SK-N-SH treated with all-trans-retinoic acid at 6 μM for 48 hours (cell line): ENCODE results near the gene MTFP1.

Source experiments
- ATAC-seq: fragments of 200-7000 bp; cut with Tn5 transposase; 3 replicates; pipeline ENCODE4 v1.9.1; 2020; ENCODE audit warnings: mild to moderate bottlenecking, moderate library complexity
- ARNTL ChIP-seq: fragments of 450-650 bp; formaldehyde crosslinking; IDR thresholded peaks from 2 replicates; pipeline ENCODE4 v1.5.0; 2020; ENCODE audit warnings: low read depth, mild to moderate bottlenecking, moderate library complexity, borderline replicate concordance
- BACH2 ChIP-seq: fragments of 250-450 bp; sonication (Bioruptor Pico); IDR thresholded peaks from 2 replicates; pipeline ENCODE4 v1.9.0; 2021; ENCODE audit warnings: mild to moderate bottlenecking, borderline replicate concordance
- CREB5 ChIP-seq: fragments of 250-450 bp; sonication (Bioruptor Pico); IDR thresholded peaks from 2 replicates; pipeline ENCODE4 v1.5.1; 2020; ENCODE audit warnings: low read depth, mild to moderate bottlenecking, moderate library complexity
- CSDC2 ChIP-seq: fragments of 250-450 bp; sonication (Bioruptor Pico); IDR thresholded peaks from 2 replicates; pipeline ENCODE4 v1.5.0; 2020; ENCODE audit warnings: mild to moderate bottlenecking, moderate library complexity
- CSRNP3 ChIP-seq: fragments of 250-450 bp; sonication (Bioruptor Pico); IDR thresholded peaks from 2 replicates; pipeline ENCODE4 v1.5.1; 2021; ENCODE audit warnings: mild to moderate bottlenecking, moderate library complexity
- ESRRG ChIP-seq: fragments of 250-450 bp; sonication (Bioruptor Pico); IDR thresholded peaks from 2 replicates; pipeline ENCODE4 v1.6.1; 2021; ENCODE audit warnings: mild to moderate bottlenecking
- GLIS3 ChIP-seq: fragments of 250-450 bp; sonication (Bioruptor Pico); IDR thresholded peaks from 2 replicates; pipeline ENCODE4 v1.5.0; 2020; ENCODE audit warnings: mild to moderate bottlenecking, moderate library complexity
- ISL1 ChIP-seq: fragments of 250-450 bp; sonication (Bioruptor Pico); IDR thresholded peaks from 2 replicates; pipeline ENCODE4 v2.1.2; 2022; ENCODE audit warnings: mild to moderate bottlenecking, moderate library complexity
- OSR1 ChIP-seq: fragments of 250-450 bp; sonication (Bioruptor Pico); IDR thresholded peaks from 2 replicates; pipeline ENCODE4 v1.8.0; 2022; ENCODE audit warnings: moderate library complexity, mild to moderate bottlenecking, inconsistent platforms
- PATZ1 ChIP-seq: fragments of 250-450 bp; sonication (Bioruptor Pico); IDR thresholded peaks from 2 replicates; pipeline ENCODE4 v1.8.0; 2020; ENCODE audit warnings: mild to moderate bottlenecking, moderate library complexity, borderline replicate concordance
- POU6F1 ChIP-seq: fragments of 250-450 bp; sonication (Bioruptor Pico); IDR thresholded peaks from 2 replicates; pipeline ENCODE4 v1.8.0; 2021; ENCODE audit warnings: low read depth, mild to moderate bottlenecking, moderate library complexity, borderline replicate concordance
- RARB ChIP-seq: fragments of 250-450 bp; sonication (Bioruptor Pico); IDR thresholded peaks from 2 replicates; pipeline ENCODE4 v1.8.0; 2021; ENCODE audit warnings: mild to moderate bottlenecking, moderate library complexity
- SNAI2 ChIP-seq: fragments of 250-450 bp; sonication (Bioruptor Pico); IDR thresholded peaks from 2 replicates; pipeline ENCODE4 v1.5.0; 2020; ENCODE audit warnings: mild to moderate bottlenecking, moderate library complexity
- TCF4 ChIP-seq: fragments of 250-450 bp; sonication (Bioruptor Pico); IDR thresholded peaks from 2 replicates; pipeline ENCODE4 v1.8.0; 2021; ENCODE audit warnings: mild to moderate bottlenecking, moderate library complexity, borderline replicate concordance
- TOX ChIP-seq: fragments of 250-450 bp; sonication (Bioruptor Pico); IDR thresholded peaks from 2 replicates; pipeline ENCODE4 v1.8.0; 2021; ENCODE audit warnings: mild to moderate bottlenecking, moderate library complexity, borderline replicate concordance
- TSHZ2 ChIP-seq: fragments of 250-450 bp; sonication (Bioruptor Pico); IDR thresholded peaks from 2 replicates; pipeline ENCODE4 v1.5.0; 2020; ENCODE audit warnings: mild to moderate bottlenecking, moderate library complexity
- ZC3H10 ChIP-seq: fragments of 250-450 bp; sonication (Bioruptor Pico); IDR thresholded peaks from 2 replicates; pipeline ENCODE4 v1.5.1; 2021; ENCODE audit warnings: mild to moderate bottlenecking, moderate library complexity
- ZFP3 ChIP-seq: fragments of 250-450 bp; sonication (Bioruptor Pico); IDR thresholded peaks from 2 replicates; pipeline ENCODE4 v1.5.0; 2020; ENCODE audit warnings: mild to moderate bottlenecking, moderate library complexity
- ZFP30 ChIP-seq: fragments of 450-650 bp; formaldehyde crosslinking; IDR thresholded peaks from 2 replicates; pipeline ENCODE4 v1.5.0; 2022; ENCODE audit warnings: mild to moderate bottlenecking, moderate library complexity
- ZNF565 ChIP-seq: fragments of 450-650 bp; formaldehyde crosslinking; conservative IDR thresholded peaks from 2 replicates; pipeline ENCODE4 v1.5.0; 2020; ENCODE audit warnings: low read depth, mild to moderate bottlenecking, moderate library complexity
- ZNF70 ChIP-seq: fragments of 450-650 bp; formaldehyde crosslinking; IDR thresholded peaks from 2 replicates; pipeline ENCODE4 v1.5.0; 2020; ENCODE audit warnings: mild to moderate bottlenecking, moderate library complexity

MTFP1 gene

GRCh38 chr22:30383061-30383460 lies 42.5 kb upstream of the MTFP1 start:
- no peak for ATAC-seq
- no peak for TF ChIP-seq ARNTL (CRISPR knock-in tag)
- no peak for TF ChIP-seq BACH2 (CRISPR knock-in tag)

GRCh38 chr22:30385942-30386341 lies 39.6 kb upstream of the MTFP1 start:
- no peak for ATAC-seq
- no peak for TF ChIP-seq ISL1 (CRISPR knock-in tag)
- TF ChIP-seq TCF4 (CRISPR knock-in tag) = no peak
- no peak for TF ChIP-seq PATZ1
- no peak for TF ChIP-seq CSDC2 (CRISPR knock-in tag)
- no peak for TF ChIP-seq ZNF565
- TF ChIP-seq CSRNP3 (CRISPR knock-in tag) = no peak
- TF ChIP-seq ZC3H10 (CRISPR knock-in tag) = no peak
- no peak for TF ChIP-seq ARNTL (CRISPR knock-in tag)
- no peak for TF ChIP-seq ZFP3 (CRISPR knock-in tag)
- no peak for TF ChIP-seq ZNF70 (CRISPR knock-in tag)
- no peak for TF ChIP-seq OSR1 (CRISPR knock-in tag)
- TF ChIP-seq RARB (CRISPR knock-in tag) = no peak
- TF ChIP-seq POU6F1 (CRISPR knock-in tag) = no peak
- TF ChIP-seq CREB5 (CRISPR knock-in tag) = no peak
- no peak for TF ChIP-seq SNAI2 (CRISPR knock-in tag)
- no peak for TF ChIP-seq ZFP30 (CRISPR knock-in tag)
- no peak for TF ChIP-seq TSHZ2 (CRISPR knock-in tag)
- no peak for TF ChIP-seq ESRRG (CRISPR knock-in tag)
- no peak for TF ChIP-seq BACH2 (CRISPR knock-in tag)

GRCh38 chr22:30386608-30386959 lies 39.0 kb upstream of the MTFP1 start:
- no peak; the same call in 2 of the 3 replicates for ATAC-seq
- no peak for TF ChIP-seq GLIS3 (CRISPR knock-in tag)
- no peak for TF ChIP-seq PATZ1
- no peak for TF ChIP-seq ZC3H10 (CRISPR knock-in tag)
- TF ChIP-seq TSHZ2 (CRISPR knock-in tag) = no peak
- no peak for TF ChIP-seq CREB5 (CRISPR knock-in tag)
- TF ChIP-seq RARB (CRISPR knock-in tag) = no peak
- TF ChIP-seq BACH2 (CRISPR knock-in tag) = no peak
- TF ChIP-seq TOX = no peak
- no peak for TF ChIP-seq ZNF565
- no peak for TF ChIP-seq ESRRG (CRISPR knock-in tag)
- TF ChIP-seq OSR1 (CRISPR knock-in tag) = no peak
